GM19468 (cell line): ENCODE data around the gene PAPPA2.
"Not testable (repeated sequence)": the region's sequence is repeated elsewhere in the genome, so short reads cannot be mapped to it uniquely, and the experiment has no call there.

Experiments used
- ATAC-seq: cut with Tn5 transposase; IDR thresholded peaks from one replicate; pipeline ENCODE4 v1.9.1; 2021; ENCODE audit warnings: mild to moderate bottlenecking, moderate library complexity, moderate number of reproducible peaks; ENCODE audit not compliant: unreplicated experiment; ENCODE audit errors: extremely low read depth

Gene PAPPA2

DNA sequence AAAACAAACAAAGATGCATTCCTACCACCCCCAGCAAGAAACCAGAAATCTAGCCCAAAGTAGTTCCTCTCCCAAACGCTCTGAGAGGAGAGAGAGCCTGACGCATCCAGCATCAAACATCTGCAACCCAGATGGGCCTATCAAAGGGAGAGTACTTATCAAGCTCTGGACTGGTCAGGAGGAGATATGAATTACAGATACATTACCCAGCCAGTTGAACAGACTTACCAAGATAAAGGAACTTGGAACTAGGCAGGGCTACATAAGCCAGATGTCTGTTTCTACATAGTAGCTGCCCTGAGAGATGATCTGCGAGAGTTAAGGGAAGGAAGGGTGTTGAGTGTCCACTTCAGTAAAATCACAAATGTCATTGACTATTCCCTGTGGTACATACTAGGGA, 138.4 kb downstream of the PAPPA2 start:
- no peak for ATAC-seq

DNA sequence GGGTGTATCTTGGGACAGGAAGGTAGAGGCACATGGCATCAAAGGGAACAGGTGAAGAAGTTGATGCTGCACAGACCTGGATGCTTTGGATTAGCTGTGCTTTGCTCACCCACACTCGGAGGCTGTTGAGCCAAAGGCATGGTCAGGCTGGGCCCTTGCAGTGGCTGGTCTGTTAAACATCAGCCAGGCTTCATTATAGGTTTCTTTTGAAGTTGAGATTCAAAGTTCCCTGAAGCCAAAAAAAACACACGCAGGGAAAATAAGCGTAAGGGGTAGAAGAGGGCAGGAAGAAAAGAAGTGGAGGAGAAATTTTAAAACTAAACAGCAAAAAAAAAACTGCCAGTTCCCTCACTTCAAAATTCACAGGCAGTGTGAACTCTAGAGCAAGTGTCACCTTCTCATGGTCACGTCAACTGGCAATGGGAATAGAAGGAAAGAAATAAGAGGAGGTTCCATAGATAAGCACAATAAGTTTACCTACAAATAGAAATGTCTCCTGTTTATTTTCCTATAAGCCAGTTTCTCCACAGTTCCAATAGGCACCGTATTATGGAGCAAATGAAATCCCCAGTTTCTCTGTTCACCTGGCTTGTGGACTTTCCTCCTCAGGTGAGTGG, 139.5 kb downstream of the PAPPA2 start:
- no peak for ATAC-seq

DNA sequence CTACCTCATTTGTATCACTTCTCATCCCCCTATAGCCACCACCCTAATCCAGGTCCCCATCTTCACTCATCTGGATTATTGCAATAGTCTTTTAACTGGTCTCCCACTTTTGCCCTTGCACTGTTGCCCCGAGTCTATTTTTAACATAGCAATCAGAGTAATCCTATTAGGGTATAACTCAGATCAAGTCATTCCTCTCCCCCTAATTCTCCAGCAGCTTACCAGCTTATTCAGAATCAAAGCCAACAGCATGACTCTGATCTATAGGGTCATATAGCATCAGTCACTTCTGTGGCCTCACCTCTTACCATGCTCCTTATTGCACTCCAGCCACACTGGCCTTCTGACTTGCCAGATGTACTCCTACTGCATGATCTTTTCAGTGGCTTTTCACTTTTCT, 140.7 kb downstream of the PAPPA2 start:
- no peak for ATAC-seq

DNA sequence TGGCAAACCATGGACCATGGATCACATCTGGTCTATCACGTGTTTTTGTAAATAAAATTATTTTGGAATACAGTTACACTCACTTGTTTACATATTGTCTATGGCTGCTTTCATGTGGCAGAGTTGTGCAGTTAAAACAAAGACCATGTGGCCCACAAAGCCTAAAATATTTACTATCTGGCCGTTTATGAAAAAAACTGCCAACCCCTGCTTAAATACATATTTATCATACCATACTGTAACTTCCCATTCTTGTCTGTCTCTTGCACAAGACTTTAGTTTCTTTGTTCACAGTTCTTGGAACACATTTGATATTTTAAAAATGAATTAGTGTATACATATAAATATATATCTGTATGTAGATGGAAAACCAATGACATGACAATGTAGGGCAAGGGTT, 141.5 kb downstream of the PAPPA2 start:
- ATAC-seq = no peak

DNA sequence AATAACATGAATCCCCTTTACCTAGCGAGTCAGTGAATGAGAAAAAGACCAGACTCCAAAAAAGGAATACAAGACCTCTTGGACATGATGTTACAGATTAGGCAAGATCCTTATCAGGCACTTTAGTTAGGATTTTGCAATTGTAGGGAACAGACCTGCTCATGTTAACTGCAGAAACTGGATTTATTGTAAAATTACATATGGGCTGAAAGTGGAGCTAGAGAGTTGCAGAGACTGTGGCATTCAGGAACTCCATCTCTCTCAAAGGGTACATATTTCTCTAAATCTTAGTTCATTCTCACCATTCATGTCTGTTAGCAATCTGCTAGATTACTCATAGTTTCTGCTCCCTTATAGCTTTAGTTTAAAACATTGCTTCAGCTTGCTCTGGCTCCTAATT, 142.2 kb downstream of the PAPPA2 start:
- no peak for ATAC-seq

DNA sequence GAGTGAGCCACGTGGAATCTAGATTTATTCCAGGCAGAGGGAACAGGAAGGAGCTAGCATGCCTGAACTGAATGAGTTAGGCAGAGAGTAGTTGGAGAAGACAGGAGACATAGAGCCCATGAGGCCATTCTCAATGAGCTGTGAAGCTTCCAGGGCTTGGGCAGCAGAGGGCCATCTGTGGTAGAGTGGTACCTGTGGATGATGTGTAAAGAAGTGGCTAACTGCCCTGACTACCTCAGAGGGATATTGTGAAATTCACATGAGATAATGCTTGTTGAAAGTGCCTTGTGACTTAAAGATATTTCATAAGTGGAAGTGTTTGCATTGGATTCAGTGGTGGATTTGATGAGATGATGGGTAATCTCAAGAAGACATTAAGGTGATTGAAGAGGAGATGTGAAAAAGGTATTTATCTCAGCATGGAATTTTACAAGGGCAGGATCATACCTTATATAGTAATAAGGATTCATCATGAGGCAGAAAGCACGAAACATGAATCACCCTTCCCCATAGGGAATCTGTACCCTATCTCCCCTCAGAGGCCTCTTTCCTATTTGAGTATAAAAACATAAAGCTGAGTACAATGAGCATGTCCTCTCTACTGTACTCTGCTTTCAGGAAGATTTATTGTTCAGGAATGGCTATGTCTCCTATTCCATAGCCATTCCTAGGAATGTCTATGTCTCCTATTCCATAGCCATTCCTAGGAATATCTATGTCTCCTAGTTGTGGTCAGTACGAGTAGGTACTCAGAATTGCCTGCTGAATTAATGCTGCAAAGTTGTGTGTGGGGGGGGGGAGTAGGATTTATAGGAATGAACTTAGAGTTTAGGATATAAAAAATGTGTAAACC, 146.8 kb downstream of the PAPPA2 start:
- ATAC-seq = no peak

DNA sequence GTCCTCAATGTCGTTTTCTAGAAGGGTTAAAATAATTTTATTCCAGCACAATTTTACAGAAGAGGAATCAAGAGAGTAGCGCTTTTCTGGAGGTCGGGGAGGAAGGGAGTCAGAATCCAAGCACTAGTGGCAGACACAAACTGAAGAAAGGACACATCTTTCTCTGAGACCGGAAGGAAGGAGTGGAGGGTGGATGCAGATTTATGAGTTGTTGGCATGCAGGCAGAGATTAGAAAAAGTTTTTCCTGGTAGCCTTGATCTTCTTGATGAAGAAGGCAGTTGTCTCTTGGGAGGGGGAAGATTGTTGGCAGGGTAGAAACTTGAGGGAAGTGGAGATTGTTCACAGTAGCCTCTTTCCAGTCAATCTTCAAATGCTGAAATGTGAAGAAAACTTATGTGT, 149.8 kb downstream of the PAPPA2 start:
- ATAC-seq = no peak

DNA sequence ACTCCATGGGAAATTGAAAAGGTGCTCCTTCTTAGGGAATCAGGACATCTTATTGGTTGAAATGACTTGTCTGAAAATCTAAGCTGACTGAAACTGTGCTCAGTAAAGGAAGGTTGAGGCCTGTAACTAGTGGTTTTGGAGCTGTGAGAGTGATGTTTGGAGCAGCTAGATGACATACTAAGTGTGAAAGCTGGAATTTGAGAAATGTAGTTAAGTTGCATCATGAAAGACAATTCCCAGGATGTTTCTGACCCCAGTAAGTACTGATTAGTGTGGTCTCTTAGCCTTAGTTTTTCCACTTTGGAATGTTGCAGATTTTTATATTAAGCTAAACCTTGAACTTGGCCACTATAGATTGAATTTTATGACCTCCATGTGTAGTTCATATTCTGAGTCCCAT, 154.9 kb downstream of the PAPPA2 start:
- ATAC-seq = no peak

DNA sequence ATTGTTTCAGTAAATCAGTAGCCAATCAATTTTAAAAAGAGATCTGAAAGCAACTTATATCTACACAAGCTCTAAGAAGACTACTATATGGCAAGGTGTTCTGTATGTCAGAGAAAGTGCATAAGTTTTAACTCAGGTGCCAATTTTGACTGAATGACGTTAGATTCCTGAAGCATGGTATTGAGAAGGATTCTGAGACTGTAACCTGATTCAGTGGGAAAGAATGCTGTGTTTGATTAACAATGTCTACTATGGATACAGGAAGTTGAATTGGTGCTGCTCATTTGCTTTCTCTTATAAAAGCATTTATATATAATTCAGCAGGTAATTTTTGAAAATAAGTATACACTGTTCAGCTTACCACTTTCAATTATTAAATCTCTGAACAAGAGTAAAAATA, 156.3 kb downstream of the PAPPA2 start:
- ATAC-seq = no peak

DNA sequence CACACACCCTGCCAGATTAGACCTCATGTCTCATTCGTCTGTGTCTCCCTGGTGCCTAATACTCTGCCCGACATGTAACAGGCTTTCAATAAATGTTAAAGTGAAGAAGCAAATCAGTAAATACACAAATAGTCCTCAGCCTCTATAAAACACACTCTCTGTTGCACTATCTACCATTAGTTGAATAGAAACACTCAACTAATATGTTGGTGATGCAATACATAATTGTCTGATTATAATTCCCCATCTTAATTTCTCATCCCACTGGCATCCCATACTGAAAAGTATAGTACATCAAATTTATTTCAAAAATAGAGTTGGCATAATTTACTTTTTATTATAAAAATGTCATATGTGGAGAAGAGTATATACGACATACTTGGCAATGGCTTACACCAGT, 162.4 kb downstream of the PAPPA2 start:
- no peak for ATAC-seq

DNA sequence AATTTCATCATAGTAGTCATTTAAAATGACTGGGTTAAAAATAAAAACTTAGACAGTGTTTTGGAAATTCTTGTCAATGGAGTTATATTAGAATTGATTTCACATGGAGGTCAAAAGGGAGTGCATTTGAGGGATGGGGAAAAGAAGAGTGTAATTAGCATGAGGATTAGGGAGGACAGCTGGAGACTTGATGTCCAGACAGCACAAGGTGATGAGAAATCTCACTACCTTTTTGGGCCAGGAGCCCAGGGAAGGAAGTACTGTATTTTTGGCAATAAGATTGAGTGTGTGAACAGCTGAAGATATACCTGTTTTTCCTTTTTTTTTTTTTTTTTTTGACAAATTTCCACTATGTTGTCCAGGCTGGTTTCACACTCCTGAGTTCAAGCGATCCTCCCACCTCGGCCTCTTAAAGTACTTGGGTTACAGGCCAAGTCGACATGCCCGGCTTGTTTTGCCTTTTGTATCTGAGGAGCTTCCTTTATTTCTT, 163.6 kb downstream of the PAPPA2 start:
- ATAC-seq = no peak

DNA sequence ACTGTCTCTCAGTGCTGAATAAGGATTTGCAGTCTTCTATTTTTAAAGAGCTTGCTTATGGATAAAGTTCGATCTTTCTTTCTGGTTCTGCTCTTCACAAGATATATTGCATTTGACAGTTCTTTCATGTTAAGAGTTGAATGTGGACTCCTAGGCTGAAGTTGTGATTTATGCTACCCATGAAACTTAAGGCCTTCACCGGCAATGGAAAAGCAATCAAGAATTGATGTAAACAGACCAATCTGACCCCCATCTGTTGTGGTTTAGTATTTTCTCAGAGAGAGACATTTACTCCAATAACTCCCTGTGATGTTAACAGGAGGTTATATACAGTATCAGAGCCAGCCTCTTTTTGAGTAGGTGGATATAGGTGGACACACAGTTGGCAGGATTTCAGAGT, 165.8 kb downstream of the PAPPA2 start:
- no peak for ATAC-seq

DNA sequence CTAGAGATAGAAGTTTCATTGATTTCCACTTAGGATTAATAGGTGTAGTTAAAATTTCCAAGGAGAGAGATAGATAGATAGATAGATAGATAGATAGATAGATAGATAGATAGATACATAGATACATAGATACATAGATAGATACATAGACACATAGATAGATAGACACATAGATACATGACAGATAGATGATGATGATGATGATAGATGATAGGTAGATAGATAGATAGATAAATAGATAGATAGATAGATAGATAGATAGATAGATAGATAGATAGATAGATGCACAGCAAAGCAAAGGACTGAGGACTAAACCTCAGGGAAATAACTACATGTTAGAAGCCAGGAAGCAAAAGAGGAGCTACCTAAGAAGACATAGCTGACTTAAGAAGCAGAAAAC, 171.8 kb downstream of the PAPPA2 start:
- ATAC-seq = not testable (repeated sequence)

DNA sequence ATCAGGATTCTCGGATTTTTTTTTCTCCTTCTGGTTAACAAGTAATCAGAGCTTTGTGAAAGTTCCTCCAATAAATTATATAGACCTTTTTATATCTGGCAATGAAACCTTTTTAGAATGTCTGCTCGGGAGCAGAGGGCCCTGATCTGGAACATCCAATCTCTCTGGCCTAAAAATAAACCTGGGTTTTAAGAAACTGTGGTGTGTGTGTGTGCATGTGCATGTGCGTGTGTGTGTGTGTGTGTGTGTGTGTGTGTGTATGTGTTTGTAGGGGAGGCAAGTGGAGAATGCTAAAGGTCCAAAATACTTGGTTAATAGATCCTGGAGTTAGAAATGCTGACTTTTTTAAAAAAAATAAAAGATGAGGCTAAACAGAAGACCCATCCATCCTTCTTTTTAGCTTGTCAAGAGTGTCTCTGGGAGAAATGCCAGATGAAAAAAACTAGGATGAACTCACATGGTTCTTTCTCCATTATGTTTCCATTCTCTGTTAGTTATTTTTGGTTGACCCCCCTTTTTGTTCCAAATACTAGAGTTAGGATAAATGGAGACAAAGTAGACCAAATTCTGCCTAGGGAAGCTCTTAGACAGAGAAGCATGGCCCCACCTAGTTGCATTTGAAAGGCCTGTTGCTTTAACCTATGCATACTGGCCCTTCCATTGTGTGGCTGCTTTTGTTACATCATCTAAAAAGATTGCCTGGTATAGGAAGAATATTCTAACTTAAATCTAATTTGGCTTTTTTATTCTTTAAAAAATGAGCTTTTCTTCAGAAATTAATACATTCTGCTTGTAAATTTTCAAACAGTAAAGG, 175.9 kb downstream of the PAPPA2 start:
- ATAC-seq = no peak

DNA sequence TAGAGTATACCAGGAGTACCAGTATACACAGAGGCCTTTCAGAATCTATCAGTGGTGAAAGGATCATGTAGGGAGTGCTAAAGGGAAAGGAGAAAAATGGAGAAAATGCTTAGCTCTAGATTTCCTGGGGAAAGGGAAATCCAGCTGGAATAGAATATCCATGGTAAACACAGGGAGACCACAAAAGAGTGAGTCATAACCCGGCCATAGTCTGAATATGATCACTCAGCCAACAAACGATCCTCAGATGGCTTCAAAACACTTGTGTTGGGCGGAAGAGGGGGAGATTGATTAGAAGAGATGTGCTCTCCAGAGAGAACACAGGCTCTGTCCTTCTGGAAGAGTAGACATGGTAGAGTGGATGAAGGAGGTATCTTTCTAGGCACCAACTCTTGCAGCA, 180.6 kb downstream of the PAPPA2 start:
- ATAC-seq = no peak

DNA sequence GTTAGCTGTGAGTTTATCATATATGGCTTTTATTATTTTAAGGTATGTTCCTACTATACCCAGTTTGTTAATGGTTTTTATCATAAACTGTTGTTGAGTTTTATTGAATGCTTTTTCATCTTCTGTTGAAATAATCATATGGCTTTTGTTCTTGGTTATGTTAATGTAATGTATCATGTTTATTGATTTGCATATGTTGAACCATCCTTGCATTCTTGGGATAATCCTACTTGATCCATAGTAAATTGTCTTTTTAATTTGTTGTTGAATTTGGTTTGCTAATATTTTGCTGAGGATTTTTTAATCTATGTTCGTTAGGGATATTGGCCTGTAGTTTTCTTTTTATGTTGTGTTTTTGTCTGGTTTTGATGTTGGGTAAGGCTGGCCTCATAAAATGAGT, 185.6 kb downstream of the PAPPA2 start:
- ATAC-seq = no peak

DNA sequence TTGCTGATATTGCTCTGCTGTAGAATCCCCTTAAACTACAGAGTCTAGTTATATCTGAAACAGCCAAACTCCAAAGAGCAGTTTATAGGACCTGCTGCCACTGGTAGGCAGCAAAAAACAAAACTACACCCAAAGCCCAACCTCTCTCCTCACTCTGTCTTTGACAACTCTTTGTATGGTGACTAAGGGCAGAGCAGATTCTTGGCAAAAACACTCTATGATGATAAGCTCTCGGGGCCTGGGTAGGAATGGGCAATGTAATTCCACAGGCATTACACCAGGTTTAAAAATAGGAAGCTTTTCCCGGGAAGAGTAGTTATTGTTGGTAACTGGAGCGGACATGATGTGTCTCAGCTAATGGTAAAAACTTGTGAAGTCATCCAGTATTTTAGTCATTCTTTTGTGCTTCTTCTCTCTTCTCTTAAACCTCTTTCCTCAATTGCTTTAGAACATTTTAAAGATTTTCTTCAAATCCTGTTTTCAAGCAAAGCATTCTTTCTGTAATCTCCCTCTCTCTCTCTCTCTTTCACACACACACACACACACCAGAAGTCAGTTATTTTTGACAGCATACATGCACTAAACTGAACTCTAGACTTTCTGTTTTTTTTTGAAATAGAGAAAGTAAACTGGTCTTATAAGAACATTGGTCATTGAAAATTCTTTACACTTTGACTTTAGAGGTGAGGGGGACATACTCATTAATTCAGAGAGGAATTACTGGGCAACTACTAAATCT, 193.5 kb downstream of the PAPPA2 start:
- ATAC-seq = no peak

DNA sequence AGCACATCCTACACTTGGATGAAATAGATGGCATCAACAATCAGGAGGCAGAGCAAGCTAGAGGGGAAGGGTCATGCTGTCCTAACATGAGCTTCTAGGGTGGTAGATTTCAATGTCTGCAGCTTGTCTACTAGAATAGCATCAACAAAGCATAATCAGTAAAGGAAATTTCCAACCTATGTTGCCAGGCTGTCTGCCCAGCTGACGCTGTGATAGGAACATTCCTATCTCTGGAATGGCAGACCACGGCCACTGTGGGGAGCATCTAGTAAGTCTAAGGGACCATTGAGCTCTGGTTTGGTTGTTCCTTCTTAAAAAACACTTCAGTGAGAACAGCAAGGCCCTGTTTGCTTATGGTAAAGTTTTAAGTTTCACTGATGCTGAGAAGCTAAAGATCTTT, 206.8 kb downstream of the PAPPA2 start:
- no peak for ATAC-seq

DNA sequence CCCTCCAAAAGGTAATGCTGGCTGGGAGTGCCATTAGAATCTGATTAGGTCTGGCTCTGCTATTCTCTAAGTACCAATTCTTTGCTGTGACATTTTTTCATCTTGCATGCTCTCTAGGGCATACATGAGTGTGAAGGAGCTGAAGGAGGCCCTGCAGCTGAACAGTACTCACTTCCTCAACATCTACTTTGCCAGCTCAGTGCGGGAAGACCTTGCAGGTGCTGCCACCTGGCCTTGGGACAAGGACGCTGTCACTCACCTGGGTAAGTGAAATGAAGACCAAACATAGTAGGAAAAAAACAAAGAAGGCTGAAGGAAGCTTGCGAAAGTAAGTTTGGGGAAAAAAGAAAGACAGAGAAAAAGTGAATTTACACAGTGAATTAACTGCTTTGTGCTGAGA, 207.9 kb downstream of the PAPPA2 start:
- no peak for ATAC-seq

DNA sequence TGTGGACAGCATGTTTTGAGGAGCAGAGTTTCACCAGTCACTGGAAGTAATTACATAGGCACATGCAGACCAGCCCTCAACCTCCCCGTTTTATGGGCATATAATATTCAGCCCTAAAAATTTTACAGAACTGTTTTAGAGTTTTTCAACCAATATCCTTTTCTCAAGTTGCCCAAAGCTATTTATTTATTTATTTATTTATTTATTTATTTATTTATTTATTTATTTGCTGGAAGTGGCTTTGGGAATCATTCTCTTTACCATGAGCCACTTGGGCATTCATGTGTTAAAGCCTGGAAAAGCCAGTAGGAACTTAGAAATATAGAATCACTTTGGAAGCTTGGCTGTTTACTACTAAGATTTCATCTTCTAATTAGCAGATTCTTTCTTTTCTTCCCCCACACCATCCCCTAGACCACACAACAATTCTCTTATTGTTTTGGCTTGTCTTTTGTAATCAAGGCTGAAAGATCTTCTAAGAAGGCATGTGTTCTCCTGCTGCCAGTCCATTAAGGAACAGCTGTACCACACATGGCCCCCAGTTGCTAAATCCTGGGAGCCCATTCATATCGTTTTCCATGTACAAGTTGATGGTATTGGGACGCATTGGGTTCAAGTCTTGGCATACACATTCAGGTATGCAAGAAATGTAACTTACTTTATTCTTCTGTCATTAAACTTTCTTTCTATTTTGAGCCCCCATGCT, 220.0 kb downstream of the PAPPA2 start:
- no peak for ATAC-seq
